HEK293 (cell line): ENCODE measurements around the gene PRPS1L1.

Experiments used
- CTCF ChIA-PET: fragments of 350-600 bp; formaldehyde crosslinking; extraction: SDS; loops from one replicate; lab custom pipeline; 2021; ENCODE audit warnings: antibody characterized with exemption; lab: Yijun Ruan, JAX
- POLR2A ChIA-PET: fragments of 300-600 bp; formaldehyde crosslinking; extraction: SDS; loops from one replicate; lab custom pipeline; 2020; ENCODE audit warnings: antibody characterized with exemption, inconsistent platforms; lab: Yijun Ruan, JAX
- H3K27ac ChIP-seq: fragments of 200-500 bp; sonication (Bioruptor generic); 2 replicates; pipeline ENCODE4 v1.5.1; 2014; ENCODE audit warnings: low read depth, low read length, control low read depth, inconsistent platforms; ENCODE audit errors: extremely low read depth
- H3K36me3 ChIP-seq, 2 experiments: fragments of 200-500 bp in 1 of 2; sonication (Bioruptor generic) in 1 of 2; 1 replicate in 1 of 2; 2 replicates in 1 of 2; pipeline ENCODE4 v1.5.1; 2014 to 2017; ENCODE audit warnings: inconsistent platforms in 2 of 2, low read length in 2 of 2; ENCODE audit not compliant: control insufficient read depth in 2 of 2, insufficient read depth in 1 of 2
- H3K4me1 ChIP-seq: fragments of 200-500 bp; sonication (Bioruptor generic); 2 replicates; pipeline ENCODE4 v1.5.1; 2014; ENCODE audit warnings: mild to moderate bottlenecking, low read length, inconsistent platforms; ENCODE audit not compliant: control insufficient read depth, insufficient read depth
- H3K4me3 ChIP-seq: 2 replicates; pipeline ENCODE4 v1.5.1; 2011; ENCODE audit warnings: low read depth, mild to moderate bottlenecking, control low read depth, low read length, moderate library complexity
- H3K9me3 ChIP-seq: fragments of 200-500 bp; sonication (Bioruptor generic); 2 replicates; pipeline ENCODE4 v1.5.1; 2014; ENCODE audit warnings: low read depth, low read length, inconsistent platforms; ENCODE audit not compliant: control insufficient read depth, insufficient read depth
- GLIS1 ChIP-seq: fragments of 450-650 bp; formaldehyde crosslinking; IDR thresholded peaks from 2 replicates; pipeline ENCODE4 v1.5.1; 2016; ENCODE audit warnings: missing biosample characterization, missing genetic modification characterization
- HOXC10 ChIP-seq: sonication (generic); formaldehyde crosslinking; IDR thresholded peaks from 2 replicates; pipeline ENCODE4 v1.8.1; 2023; ENCODE audit warnings: mild to moderate bottlenecking, missing genetic modification reagents
- OSR2 ChIP-seq: fragments of 450-650 bp; formaldehyde crosslinking; IDR thresholded peaks from 2 replicates; pipeline ENCODE4 v1.5.1; 2016; ENCODE audit warnings: missing biosample characterization, missing genetic modification characterization
- OVOL3 ChIP-seq: fragments of 450-650 bp; formaldehyde crosslinking; IDR thresholded peaks from 2 replicates; pipeline ENCODE4 v1.5.1; 2016; ENCODE audit warnings: missing biosample characterization, missing genetic modification characterization
- PRDM6 ChIP-seq: fragments of 450-650 bp; formaldehyde crosslinking; IDR thresholded peaks from 2 replicates; pipeline ENCODE4 v1.5.1; 2017; ENCODE audit warnings: missing biosample characterization, missing genetic modification characterization
- RBAK ChIP-seq: fragments of 450-650 bp; formaldehyde crosslinking; IDR thresholded peaks from 2 replicates; pipeline ENCODE4 v1.5.1; 2016; ENCODE audit warnings: missing biosample characterization, missing genetic modification characterization
- SCRT2 ChIP-seq: fragments of 450-650 bp; formaldehyde crosslinking; IDR thresholded peaks from 2 replicates; pipeline ENCODE4 v1.5.1; 2016; ENCODE audit warnings: missing biosample characterization, missing genetic modification characterization
- SP3 ChIP-seq: fragments of 450-650 bp; formaldehyde crosslinking; IDR thresholded peaks from 2 replicates; pipeline ENCODE4 v1.5.1; 2016; ENCODE audit warnings: missing biosample characterization, missing genetic modification characterization
- TCF7L2 ChIP-seq: IDR thresholded peaks from 2 replicates; pipeline ENCODE4 v1.6.1; 2011; ENCODE audit warnings: low read depth, mild to moderate bottlenecking, inconsistent platforms, low read length, moderate library complexity, borderline replicate concordance
- TRIM28 ChIP-seq: IDR thresholded peaks from 2 replicates; pipeline ENCODE4 v1.6.1; 2011; ENCODE audit warnings: low read length, control low read depth, borderline replicate concordance
- YY2 ChIP-seq: fragments of 450-650 bp; formaldehyde crosslinking; IDR thresholded peaks from 2 replicates; pipeline ENCODE4 v1.5.1; 2016; ENCODE audit warnings: missing biosample characterization, missing genetic modification characterization
- ZBTB7A ChIP-seq: fragments of 450-650 bp; formaldehyde crosslinking; IDR thresholded peaks from 2 replicates; pipeline ENCODE4 v1.5.1; 2016; ENCODE audit warnings: low read depth, missing biosample characterization, missing genetic modification characterization
- ZFP37 ChIP-seq: fragments of 450-650 bp; formaldehyde crosslinking; IDR thresholded peaks from 2 replicates; pipeline ENCODE4 v1.5.1; 2016; ENCODE audit warnings: missing biosample characterization, missing genetic modification characterization
- ZIC2 ChIP-seq: fragments of 450-650 bp; formaldehyde crosslinking; IDR thresholded peaks from 2 replicates; pipeline ENCODE4 v1.5.1; 2016; ENCODE audit warnings: missing biosample characterization, missing genetic modification characterization
- ZNF10 ChIP-seq: fragments of 450-650 bp; formaldehyde crosslinking; IDR thresholded peaks from 2 replicates; pipeline ENCODE4 v1.5.1; 2017; ENCODE audit warnings: missing biosample characterization, missing genetic modification characterization
- ZNF121 ChIP-seq: fragments of 450-650 bp; formaldehyde crosslinking; IDR thresholded peaks from 2 replicates; pipeline ENCODE4 v1.5.1; 2016; ENCODE audit warnings: missing biosample characterization, missing genetic modification characterization
- ZNF16 ChIP-seq: fragments of 450-650 bp; formaldehyde crosslinking; IDR thresholded peaks from 2 replicates; pipeline ENCODE4 v1.5.1; 2016; ENCODE audit warnings: low read depth, missing biosample characterization, missing genetic modification characterization
- ZNF2 ChIP-seq: fragments of 450-650 bp; formaldehyde crosslinking; IDR thresholded peaks from 2 replicates; pipeline ENCODE4 v1.5.1; 2016; ENCODE audit warnings: missing biosample characterization, missing genetic modification characterization
- ZNF24 ChIP-seq: fragments of 450-650 bp; formaldehyde crosslinking; IDR thresholded peaks from 2 replicates; pipeline ENCODE4 v1.5.1; 2016; ENCODE audit warnings: missing biosample characterization, missing genetic modification characterization
- ZNF302 ChIP-seq: fragments of 450-650 bp; formaldehyde crosslinking; IDR thresholded peaks from 2 replicates; pipeline ENCODE4 v1.5.1; 2016; ENCODE audit warnings: missing biosample characterization, missing genetic modification characterization, low read depth
- ZNF311 ChIP-seq: fragments of 450-650 bp; formaldehyde crosslinking; IDR thresholded peaks from 2 replicates; pipeline ENCODE4 v1.5.1; 2017; ENCODE audit warnings: missing biosample characterization, missing genetic modification characterization, borderline replicate concordance
- ZNF404 ChIP-seq: fragments of 450-650 bp; formaldehyde crosslinking; IDR thresholded peaks from 2 replicates; pipeline ENCODE4 v1.5.1; 2017; ENCODE audit warnings: missing biosample characterization, missing genetic modification characterization
- ZNF501 ChIP-seq: fragments of 450-650 bp; formaldehyde crosslinking; IDR thresholded peaks from 2 replicates; pipeline ENCODE4 v1.5.1; 2016; ENCODE audit warnings: missing biosample characterization, missing genetic modification characterization
- ZNF510 ChIP-seq: fragments of 450-650 bp; formaldehyde crosslinking; IDR thresholded peaks from 2 replicates; pipeline ENCODE4 v1.5.1; 2018; ENCODE audit warnings: mild to moderate bottlenecking, missing genetic modification characterization, missing biosample characterization; ENCODE audit not compliant: insufficient replicate concordance
- ZNF558 ChIP-seq: fragments of 450-650 bp; formaldehyde crosslinking; IDR thresholded peaks from 2 replicates; pipeline ENCODE4 v1.5.1; 2016; ENCODE audit warnings: missing biosample characterization, missing genetic modification characterization
- ZNF660 ChIP-seq: fragments of 450-650 bp; IDR thresholded peaks from 2 replicates; pipeline ENCODE4 v1.5.1; 2018; ENCODE audit warnings: missing biosample characterization, mild to moderate bottlenecking, missing genetic modification characterization
- ZNF664 ChIP-seq: fragments of 450-650 bp; formaldehyde crosslinking; IDR thresholded peaks from 2 replicates; pipeline ENCODE4 v1.5.1; 2016; ENCODE audit warnings: missing biosample characterization, missing genetic modification characterization
- ZNF701 ChIP-seq: fragments of 450-650 bp; formaldehyde crosslinking; IDR thresholded peaks from 2 replicates; pipeline ENCODE4 v1.5.1; 2016; ENCODE audit warnings: missing biosample characterization, missing genetic modification characterization
- ZSCAN18 ChIP-seq: fragments of 450-650 bp; formaldehyde crosslinking; IDR thresholded peaks from 2 replicates; pipeline ENCODE4 v1.5.1; 2016; ENCODE audit warnings: missing biosample characterization, missing genetic modification characterization
- ZXDB ChIP-seq: fragments of 450-650 bp; formaldehyde crosslinking; IDR thresholded peaks from 2 replicates; pipeline ENCODE4 v1.5.1; 2016; ENCODE audit warnings: missing biosample characterization, missing genetic modification characterization
- TF ChIP-seq, protein P1 (sequence below): fragments of 450-650 bp; formaldehyde crosslinking; IDR thresholded peaks from 2 replicates; pipeline ENCODE4 v1.5.1; 2017; ENCODE audit warnings: missing biosample characterization, missing genetic modification characterization

PRPS1L1 gene

GRCh38 chr7:18003286-18003994, 24.2 kb downstream of the PRPS1L1 start (continued):
- TF ChIP-seq PRDM6 (peak; percentile 23; the same call in 1 of the 2 replicates), OVOL3 (tag by site-specific recombination) (peak; percentile 83; the same call in 1 of the 2 replicates), TRIM28 (0 out of 2 replicates have a peak, but pooled peaks have one; percentile 11), OSR2 (tag by site-specific recombination) (peak; percentile 72), ZNF660 (tag by site-specific recombination) (no peak), SCRT2 (tag by site-specific recombination) (no peak), GLIS1 (tag by site-specific recombination) (no peak), ZNF121 (no peak), ZNF501 (tag by site-specific recombination) (no peak), ZNF302 (tag by site-specific recombination) (no peak), ZNF24 (tag by site-specific recombination) (no peak), TCF7L2 (peak; percentile 87; the same call in 1 of the 2 replicates), ZNF2 (tag by site-specific recombination) (no peak), ZNF16 (tag by site-specific recombination) (no peak), ZXDB (no peak), ZNF510 (tag by site-specific recombination) (no peak)

- TF ChIP-seq ZNF10 (tag by site-specific recombination) (no peak), RBAK (tag by site-specific recombination) (peak; percentile 81; the same call in 1 of the 2 replicates)
- ChIA-PET CTCF (interaction anchor here (0.7 kb wide), 1 partner anchor 1143 kb away, joined by 3 read pairs; no protein-coding TSS in a partner anchor), POLR2A (no interaction called here)
- no peaks in the 10 kb centered on the region for H3K36me3 ChIP-seq
- no peak overlapping the region for H3K4me3 ChIP-seq
- H3K4me1 ChIP-seq, result no peaks in the 10 kb centered on the region
- no peaks in the 10 kb centered on the region for H3K9me3 ChIP-seq
- H3K27ac ChIP-seq, result no peak overlapping the region
These were observed 29.0 kb downstream of the PRPS1L1 start for GRCh38 chr7:17998692-17999091.

GRCh38 chr7:17996442-17997223, 31.0 kb downstream of the PRPS1L1 start:
- POLR2A ChIA-PET, result no interaction called here
- H3K4me3 ChIP-seq, result no peak overlapping the region
- H3K4me1 ChIP-seq, result no peaks in the 10 kb centered on the region
- no peak overlapping the region for H3K27ac ChIP-seq
- H3K36me3 ChIP-seq, result no peaks in the 10 kb centered on the region
- no peaks in the 10 kb centered on the region for H3K9me3 ChIP-seq
- CTCF ChIA-PET, result interaction anchor here (0.5 to 0.7 kb wide), 3 partner anchors 110 to 270 kb away, joined by 3 read pairs; no protein-coding TSS in a partner anchor
- no peak for TF ChIP-seq ZIC2 (tag by site-specific recombination)
- TF ChIP-seq HOXC10, result no peak
- no peak for TF ChIP-seq ZNF311
- TF ChIP-seq ZNF664 (tag by site-specific recombination), result no peak
- TF ChIP-seq ZNF404 (tag by site-specific recombination), result no peak
- TF ChIP-seq, protein P1, sequence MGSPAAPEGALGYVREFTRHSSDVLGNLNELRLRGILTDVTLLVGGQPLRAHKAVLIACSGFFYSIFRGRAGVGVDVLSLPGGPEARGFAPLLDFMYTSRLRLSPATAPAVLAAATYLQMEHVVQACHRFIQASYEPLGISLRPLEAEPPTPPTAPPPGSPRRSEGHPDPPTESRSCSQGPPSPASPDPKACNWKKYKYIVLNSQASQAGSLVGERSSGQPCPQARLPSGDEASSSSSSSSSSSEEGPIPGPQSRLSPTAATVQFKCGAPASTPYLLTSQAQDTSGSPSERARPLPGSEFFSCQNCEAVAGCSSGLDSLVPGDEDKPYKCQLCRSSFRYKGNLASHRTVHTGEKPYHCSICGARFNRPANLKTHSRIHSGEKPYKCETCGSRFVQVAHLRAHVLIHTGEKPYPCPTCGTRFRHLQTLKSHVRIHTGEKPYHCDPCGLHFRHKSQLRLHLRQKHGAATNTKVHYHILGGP, result no peak
- TF ChIP-seq ZBTB7A (tag by site-specific recombination), result no peak
- TF ChIP-seq ZNF558, result no peak
- no peak for TF ChIP-seq ZSCAN18 (tag by site-specific recombination)
- no peak for TF ChIP-seq ZFP37 (tag by site-specific recombination)
- TF ChIP-seq SP3 (tag by site-specific recombination), result no peak
- no peak for TF ChIP-seq ZNF121
- TF ChIP-seq YY2 (tag by site-specific recombination), result no peak
- TF ChIP-seq ZNF701 (tag by site-specific recombination), result no peak
